Neuronal stem cell (in vitro differentiated cells): ENCODE results near the gene GAB1.

Experiments used
- DNase-seq: peaks from one replicate; pipeline ENCODE4 v3.0.0-alpha.2; 2013; ENCODE audit warnings: low spot score
- H2AFZ ChIP-seq: one replicate; pipeline ENCODE4 v1.6.1; 2013; ENCODE audit warnings: mild to moderate bottlenecking, low read length, inconsistent platforms
- H2AK5ac ChIP-seq: 2 replicates; pipeline ENCODE4 v1.6.1; 2013; ENCODE audit warnings: low read depth, mild to moderate bottlenecking, inconsistent platforms, low read length, moderate library complexity, mixed read lengths
- H2BK120ac ChIP-seq: 2 replicates; pipeline ENCODE4 v1.6.1; 2013; ENCODE audit warnings: low read depth, mild to moderate bottlenecking, inconsistent platforms, low read length, moderate library complexity, mixed read lengths
- H2BK12ac ChIP-seq: one replicate; pipeline ENCODE4 v1.6.1; 2013; ENCODE audit warnings: low read length, inconsistent platforms
- H2BK15ac ChIP-seq: 2 replicates; pipeline ENCODE4 v1.6.1; 2013; ENCODE audit warnings: mild to moderate bottlenecking, low read length, inconsistent platforms, mixed read lengths
- H2BK5ac ChIP-seq: one replicate; pipeline ENCODE4 v1.6.1; 2013; ENCODE audit warnings: inconsistent platforms, mild to moderate bottlenecking, low read length, moderate library complexity
- H3K14ac ChIP-seq: one replicate; pipeline ENCODE4 v1.6.1; 2013; ENCODE audit warnings: low read length, inconsistent platforms
- H3K18ac ChIP-seq: 2 replicates; pipeline ENCODE4 v1.6.1; 2013; ENCODE audit warnings: low read length, inconsistent platforms
- H3K23ac ChIP-seq: 2 replicates; pipeline ENCODE4 v1.6.1; 2013; ENCODE audit warnings: low read depth, mild to moderate bottlenecking, mixed read lengths, low read length, inconsistent platforms; ENCODE audit not compliant: poor library complexity
- H3K27ac ChIP-seq: replicated peaks from 3 replicates; pipeline ENCODE4 v1.5.1; 2013; ENCODE audit warnings: low read length, inconsistent platforms
- H3K27me3 ChIP-seq, 3 experiments: 2 replicates each; pipeline ENCODE4 v1.6.1; 2013; ENCODE audit warnings: low read length in 3 of 3, mild to moderate bottlenecking in 2 of 3, inconsistent platforms in 1 of 3, low read depth in 1 of 3, mixed read lengths in 1 of 3, moderate library complexity in 1 of 3; ENCODE audit not compliant: control insufficient read depth in 3 of 3, insufficient read depth in 3 of 3
- H3K36me3 ChIP-seq, 2 donors: replicated peaks in 1 of 2; 2 replicates each; pipeline ENCODE4 v1.6.1; 2013; ENCODE audit warnings: low read length in 2 of 2; ENCODE audit not compliant: control insufficient read depth in 2 of 2, insufficient read depth in 2 of 2
- H3K4ac ChIP-seq: 2 replicates; pipeline ENCODE4 v1.6.1; 2013; ENCODE audit warnings: inconsistent platforms, mild to moderate bottlenecking, low read length, moderate library complexity
- H3K4me1 ChIP-seq, 2 donors: 1 replicate in 1 of 2; 2 replicates in 1 of 2; pipeline ENCODE4 v1.6.1; 2013; ENCODE audit warnings: low read length in 2 of 2, low read depth in 1 of 2; ENCODE audit not compliant: control insufficient read depth in 2 of 2, insufficient read depth in 1 of 2
- H3K4me2 ChIP-seq: one replicate; pipeline ENCODE4 v1.6.1; 2013; ENCODE audit warnings: mild to moderate bottlenecking, low read length, inconsistent platforms; ENCODE audit not compliant: insufficient read depth, poor library complexity, severe bottlenecking
- H3K4me3 ChIP-seq, 2 donors: 2 replicates each; pipeline ENCODE4 v1.5.1; 2013; ENCODE audit warnings: low read length in 2 of 2, mild to moderate bottlenecking in 2 of 2, inconsistent platforms in 1 of 2, moderate library complexity in 1 of 2
- H3K79me1 ChIP-seq: one replicate; pipeline ENCODE4 v1.6.1; 2013; ENCODE audit warnings: low read depth, mild to moderate bottlenecking, inconsistent platforms, low read length, moderate library complexity
- H3K9ac ChIP-seq: one replicate; pipeline ENCODE4 v1.6.1; 2013; ENCODE audit warnings: mild to moderate bottlenecking, low read depth, low read length, inconsistent platforms; ENCODE audit not compliant: poor library complexity
- H3K9me3 ChIP-seq, 2 donors: replicated peaks in 1 of 2; 2 replicates each; pipeline versions ENCODE3 to v1.6.1; 2013; ENCODE audit warnings: low read length in 2 of 2, mild to moderate bottlenecking in 2 of 2, inconsistent platforms in 1 of 2, low read depth in 1 of 2, mixed read lengths in 1 of 2, moderate library complexity in 1 of 2; ENCODE audit not compliant: control insufficient read depth in 2 of 2, insufficient read depth in 1 of 2
- H4K8ac ChIP-seq: one replicate; pipeline ENCODE4 v1.6.1; 2013; ENCODE audit warnings: low read depth, mild to moderate bottlenecking, inconsistent platforms, low read length, moderate library complexity
- H4K91ac ChIP-seq: one replicate; pipeline ENCODE4 v1.6.1; 2013; ENCODE audit warnings: low read length, low read depth, mild to moderate bottlenecking, inconsistent platforms; ENCODE audit not compliant: poor library complexity
- WGBS, 2 donors: extraction: QIAGEN DNeasy Blood & Tissue Kit; methylation state at CpG; one replicate each; pipeline ENCODE4 v1.1.7; 2013; ENCODE audit warnings: missing lambda C conversion rate in 2 of 2, mixed read lengths in 1 of 2; ENCODE audit not compliant: insufficient read length in 2 of 2, insufficient replicate concordance in 1 of 2; ENCODE audit errors: extremely low coverage in 2 of 2; 5-methylcytosine and 5-hydroxymethylcytosine counted together

The GAB1 gene

GRCh38 chr4:143438710-143439109 lies 102.0 kb downstream of the GAB1 start:
- no peaks in the 10 kb centered on the region for H3K9me3 ChIP-seq
- no CpG with 5 or more reads among the region's 2 CpGs for WGBS, 2 donors

GRCh38 chr4:143441109-143441508 lies 104.4 kb downstream of the GAB1 start:
- H3K79me1 ChIP-seq: no peaks in the 10 kb centered on the region
- H2BK12ac ChIP-seq: no peak overlapping the region

More at GRCh38 chr4:143438710-143439109, 102.0 kb downstream of the GAB1 start:
- no peak overlapping the region for H3K18ac ChIP-seq
- no peak overlapping the region for H4K8ac ChIP-seq
- no peak overlapping the region for H4K91ac ChIP-seq
- peaks cover 0 to 3% of the 10 kb centered on the region in 2 donors for H3K4me1 ChIP-seq
- no peak overlapping the region for H3K9ac ChIP-seq
- H2AK5ac ChIP-seq: no peak overlapping the region
- H2BK120ac ChIP-seq: no peak overlapping the region
- peaks cover 2 to 42% of the 10 kb centered on the region in 2 donors for H3K36me3 ChIP-seq
- no peak overlapping the region for H3K14ac ChIP-seq
- H3K4ac ChIP-seq: no peak overlapping the region
- no peak overlapping the region for H2BK12ac ChIP-seq
- H3K79me1 ChIP-seq: no peaks in the 10 kb centered on the region
- H3K27ac ChIP-seq: no peak overlapping the region
- DNase-seq: no peak
- no peak overlapping the region for H3K23ac ChIP-seq
- no peak overlapping the region for H2BK15ac ChIP-seq
- no peaks in the 10 kb centered on the region for H3K27me3 ChIP-seq
- H3K4me2 ChIP-seq: no peak overlapping the region
- no peak overlapping the region for H2AFZ ChIP-seq
- no peak overlapping the region for H3K4me3 ChIP-seq
- H2BK5ac ChIP-seq: no peak overlapping the region

GRCh38 chr4:143441678-143442077 lies 105.0 kb downstream of the GAB1 start:
- H3K4me2 ChIP-seq: no peak overlapping the region
- no peak overlapping the region for H3K27ac ChIP-seq
- no peak overlapping the region for H2BK120ac ChIP-seq
- no peaks in the 10 kb centered on the region for H3K9me3 ChIP-seq
- H3K4ac ChIP-seq: no peak overlapping the region
- H3K14ac ChIP-seq: no peak overlapping the region
- no peak overlapping the region for H3K23ac ChIP-seq
- H2BK12ac ChIP-seq: no peak overlapping the region
- H2AK5ac ChIP-seq: no peak overlapping the region
- H3K18ac ChIP-seq: no peak overlapping the region
- no peak overlapping the region for H3K4me3 ChIP-seq
- no peak overlapping the region for H2BK15ac ChIP-seq
- H3K36me3 ChIP-seq: peaks cover 5 to 34% of the 10 kb centered on the region in 2 donors
- H3K4me1 ChIP-seq: no peaks in the 10 kb centered on the region
- H2AFZ ChIP-seq: no peak overlapping the region
- H4K91ac ChIP-seq: no peak overlapping the region
- no peak overlapping the region for H2BK5ac ChIP-seq
- no peak overlapping the region for H3K9ac ChIP-seq
- no peaks in the 10 kb centered on the region for H3K79me1 ChIP-seq
- no peak overlapping the region for H4K8ac ChIP-seq
- no peak for DNase-seq
- whole genome bisulfite sequencing, 2 donors: no CpG with 5 or more reads among the region's 4 CpGs
- no peaks in the 10 kb centered on the region for H3K27me3 ChIP-seq

More at GRCh38 chr4:143441109-143441508, 104.4 kb downstream of the GAB1 start:
- Histone ChIP-seq H3K4ac (no peak overlapping the region), H2BK5ac (no peak overlapping the region), H3K9me3 (no peaks in the 10 kb centered on the region), H2AK5ac (no peak overlapping the region), H3K9ac (no peak overlapping the region), H2BK15ac (no peak overlapping the region), H3K18ac (no peak overlapping the region), H3K4me1 (no peaks in the 10 kb centered on the region), H4K91ac (no peak overlapping the region), H4K8ac (no peak overlapping the region), H3K27me3 (no peaks in the 10 kb centered on the region), H3K36me3 (peaks cover 5 to 34% of the 10 kb centered on the region in 2 donors), H3K4me2 (no peak overlapping the region), H3K14ac (no peak overlapping the region), H3K27ac (no peak overlapping the region), H3K23ac (no peak overlapping the region), H2BK120ac (no peak overlapping the region), H2AFZ (no peak overlapping the region), H3K4me3 (no peak overlapping the region)
- DNase-seq: no peak

- H3K4me1 ChIP-seq: no peaks in the 10 kb centered on the region
- H2BK5ac ChIP-seq: no peak overlapping the region
- no peak overlapping the region for H2BK15ac ChIP-seq
- no peak overlapping the region for H3K4me2 ChIP-seq
- H2AFZ ChIP-seq: no peak overlapping the region
- no peak overlapping the region for H2AK5ac ChIP-seq
- H3K27ac ChIP-seq: no peak overlapping the region
- no peak overlapping the region for H4K8ac ChIP-seq
- H3K14ac ChIP-seq: no peak overlapping the region
- no peak overlapping the region for H3K4me3 ChIP-seq
- H2BK120ac ChIP-seq: no peak overlapping the region
- no CpG with 5 or more reads among the region's 1 CpG for WGBS, 2 donors
- H2BK12ac ChIP-seq: no peak overlapping the region
- no peak for DNase-seq
- H3K27me3 ChIP-seq: no peaks in the 10 kb centered on the region
- peaks cover 5 to 24% of the 10 kb centered on the region in 2 donors for H3K36me3 ChIP-seq
- no peaks in the 10 kb centered on the region for H3K79me1 ChIP-seq
- H4K91ac ChIP-seq: no peak overlapping the region
- H3K9ac ChIP-seq: no peak overlapping the region
- no peaks in the 10 kb centered on the region for H3K9me3 ChIP-seq
- no peak overlapping the region for H3K23ac ChIP-seq
- H3K18ac ChIP-seq: no peak overlapping the region
- H3K4ac ChIP-seq: no peak overlapping the region
Observed at GRCh38 chr4:143443728-143444127, 107.1 kb downstream of the GAB1 start.
